ENCODE data around the gene ASIP.
"Not testable (repeated sequence)": the region's sequence is repeated elsewhere in the genome, so short reads cannot be mapped to it uniquely, and the experiment has no call there.

Gene ASIP

DNA sequence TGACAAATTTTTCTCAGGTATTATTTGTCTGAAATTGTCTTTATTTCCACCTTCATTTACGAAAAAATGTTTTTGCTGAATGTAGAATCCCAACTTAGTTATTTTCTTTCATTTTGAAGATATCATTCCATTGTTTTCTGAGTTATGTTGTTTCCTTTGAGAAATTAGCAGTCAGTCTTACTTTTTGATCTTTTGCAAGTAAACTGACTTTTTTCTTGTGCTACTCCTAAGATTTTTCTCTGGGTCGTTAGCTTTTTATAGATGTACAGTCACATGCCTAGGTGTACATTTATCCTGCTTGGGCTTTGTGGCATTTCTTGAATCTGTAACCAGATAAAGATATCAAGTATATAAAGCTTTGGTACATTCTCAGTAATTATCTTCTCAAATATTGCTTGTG is 29.6 kb upstream of the ASIP start:
- no peak overlapping the region for H3K9ac ChIP-seq (ENCODE audit: insufficient read length)
- H3K36me3 ChIP-seq (ENCODE audit: insufficient read depth, low read length) = peaks cover 17% of the 10 kb centered on the region
- no peak overlapping the region for H3K27ac ChIP-seq
- H3K4me3 ChIP-seq = no peak overlapping the region
- DNase-seq (ENCODE audit: low read depth, low spot score) = no peak
- no peak for TF ChIP-seq EZH2 (IDR thresholded peaks at IDR 0.05)
- TF ChIP-seq POLR2AphosphoS5 (IDR thresholded peaks at IDR 0.05; ENCODE audit: borderline replicate concordance, low read depth, low read length) = no peak
- no peak for TF ChIP-seq FOXP2 (optimal IDR thresholded peaks at IDR 0.05; ENCODE audit: control extremely low read depth, extremely low read length, insufficient read depth)
- H3K9me3 ChIP-seq (ENCODE audit: low read depth, low read length) = peaks cover 7% of the 10 kb centered on the region; the same call in 1 of the 2 replicates

- TF ChIP-seq EZH2 (IDR thresholded peaks at IDR 0.05) = no peak
- no peak for TF ChIP-seq POLR2AphosphoS5 (IDR thresholded peaks at IDR 0.05; ENCODE audit: borderline replicate concordance, low read depth, low read length)
- TF ChIP-seq FOXP2 (optimal IDR thresholded peaks at IDR 0.05; ENCODE audit: control extremely low read depth, extremely low read length, insufficient read depth) = no peak
- no peak overlapping the region for H3K9ac ChIP-seq (ENCODE audit: insufficient read length)
- H3K36me3 ChIP-seq (ENCODE audit: insufficient read depth, low read length) = peaks cover 11% of the 10 kb centered on the region
- H3K4me3 ChIP-seq = no peak overlapping the region
- no peak for DNase-seq (ENCODE audit: low read depth, low spot score)
- no peak overlapping the region for H3K27ac ChIP-seq
- peaks cover 3% of the 10 kb centered on the region; the same call in 1 of the 2 replicates for H3K9me3 ChIP-seq (ENCODE audit: low read depth, low read length)
Measured at GRCh38 chr20:34213213-34213612, 28.0 kb upstream of the ASIP start.

- Histone ChIP-seq H3K36me3 (ENCODE audit: insufficient read depth, low read length) (peaks cover 9% of the 10 kb centered on the region), H3K4me3 (no peak overlapping the region), H3K27ac (no peak overlapping the region), H3K9me3 (ENCODE audit: low read depth, low read length) (peaks cover 3% of the 10 kb centered on the region; the same call in 1 of the 2 replicates), H3K9ac (ENCODE audit: insufficient read length) (no peak overlapping the region)
- DNase-seq (ENCODE audit: low read depth, low spot score) = no peak
- no peak for TF ChIP-seq POLR2AphosphoS5 (IDR thresholded peaks at IDR 0.05; ENCODE audit: borderline replicate concordance, low read depth, low read length)
- no peak for TF ChIP-seq FOXP2 (optimal IDR thresholded peaks at IDR 0.05; ENCODE audit: control extremely low read depth, extremely low read length, insufficient read depth)
- no peak for TF ChIP-seq EZH2 (IDR thresholded peaks at IDR 0.05)
Measured at GRCh38 chr20:34215711-34216381, 25.4 kb upstream of the ASIP start.

DNA sequence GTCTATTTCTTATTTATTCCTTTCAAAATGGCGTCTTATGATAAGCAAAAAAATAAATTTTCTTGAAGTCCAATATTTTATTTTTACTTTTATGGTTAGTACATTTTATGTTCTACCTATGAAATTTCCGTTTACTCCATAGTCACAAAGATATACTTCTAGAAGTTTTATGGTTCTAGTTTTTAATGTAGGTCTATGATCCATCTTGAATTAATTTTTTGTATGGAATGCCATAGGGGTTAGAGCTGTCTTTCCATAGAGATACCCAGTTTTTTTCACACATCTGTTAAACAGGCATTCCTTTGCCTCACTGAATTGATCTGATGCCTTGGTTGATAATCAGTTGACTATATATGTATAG is 24.9 kb upstream of the ASIP start:
- H3K27ac ChIP-seq = no peak overlapping the region

DNA sequence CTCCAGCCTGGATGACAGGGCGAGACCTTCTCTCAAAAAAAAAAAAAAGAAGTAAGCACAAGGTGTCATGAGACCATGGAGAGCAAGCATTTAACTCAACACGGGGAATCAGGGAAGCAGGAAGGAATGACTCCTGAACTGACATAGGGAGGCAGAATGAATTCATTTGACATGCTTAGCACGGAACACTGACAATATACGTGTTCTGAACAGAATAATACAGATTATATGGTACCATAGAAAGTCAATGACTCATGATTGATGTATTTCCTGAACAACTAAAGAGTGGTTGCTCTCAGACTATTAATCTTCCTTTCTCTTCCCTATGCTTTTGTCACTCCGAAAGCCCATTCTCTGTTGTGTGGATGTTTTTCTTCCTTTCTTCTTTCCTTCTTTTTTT is 20.7 kb upstream of the ASIP start:
- Histone ChIP-seq H3K9ac (ENCODE audit: insufficient read length) (no peak overlapping the region), H3K4me3 (no peak overlapping the region), H3K36me3 (ENCODE audit: insufficient read depth, low read length) (no peaks in the 10 kb centered on the region), H3K9me3 (ENCODE audit: low read depth, low read length) (no peaks in the 10 kb centered on the region), H3K27ac (peak overlapping the region; percentile 93)
- TF ChIP-seq FOXP2 (optimal IDR thresholded peaks at IDR 0.05; ENCODE audit: control extremely low read depth, extremely low read length, insufficient read depth) (no peak), EZH2 (IDR thresholded peaks at IDR 0.05) (no peak), POLR2AphosphoS5 (IDR thresholded peaks at IDR 0.05; ENCODE audit: borderline replicate concordance, low read depth, low read length) (no peak)
- no peak for DNase-seq (ENCODE audit: low read depth, low spot score)

More for the DNA sequence above, 24.9 kb upstream of the ASIP start:
- no peak overlapping the region for H3K4me3 ChIP-seq
- no peak for TF ChIP-seq FOXP2 (optimal IDR thresholded peaks at IDR 0.05; ENCODE audit: control extremely low read depth, extremely low read length, insufficient read depth)
- TF ChIP-seq EZH2 (IDR thresholded peaks at IDR 0.05) = no peak
- TF ChIP-seq POLR2AphosphoS5 (IDR thresholded peaks at IDR 0.05; ENCODE audit: borderline replicate concordance, low read depth, low read length) = no peak
- no peak overlapping the region for H3K9ac ChIP-seq (ENCODE audit: insufficient read length)
- no peaks in the 10 kb centered on the region; the same call in 1 of the 2 replicates for H3K9me3 ChIP-seq (ENCODE audit: low read depth, low read length)
- peaks cover 7% of the 10 kb centered on the region for H3K36me3 ChIP-seq (ENCODE audit: insufficient read depth, low read length)
- DNase-seq (ENCODE audit: low read depth, low spot score) = no peak

DNA sequence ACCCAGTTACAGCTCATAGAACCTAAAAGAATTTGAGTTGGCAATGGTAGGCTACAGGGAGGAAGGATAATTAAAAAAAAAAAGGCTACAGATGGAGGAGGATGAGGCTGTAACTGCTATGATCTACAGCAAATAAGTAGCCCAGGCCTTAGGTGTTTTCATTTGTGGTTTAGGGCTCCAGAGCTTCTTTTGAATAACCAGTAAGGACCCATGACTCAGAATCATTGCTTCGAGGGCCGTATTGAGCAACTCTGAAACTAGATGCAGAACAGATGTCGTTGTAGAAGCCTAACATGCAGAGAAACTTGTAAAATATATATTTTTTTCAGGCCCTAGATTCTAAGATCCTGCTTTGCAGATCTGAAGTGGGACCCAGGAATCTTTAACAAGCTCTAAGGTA is 19.0 kb upstream of the ASIP start:
- Histone ChIP-seq H3K27ac (peak overlapping the region; percentile 93), H3K9me3 (ENCODE audit: low read depth, low read length) (no peaks in the 10 kb centered on the region), H3K36me3 (ENCODE audit: insufficient read depth, low read length) (no peaks in the 10 kb centered on the region), H3K4me3 (peak overlapping the region; percentile 55), H3K9ac (ENCODE audit: insufficient read length) (peak overlapping the region; percentile 3)
- peak; percentile 95 for DNase-seq (ENCODE audit: low read depth, low spot score)
- no peak for TF ChIP-seq FOXP2 (optimal IDR thresholded peaks at IDR 0.05; ENCODE audit: control extremely low read depth, extremely low read length, insufficient read depth)
- TF ChIP-seq POLR2AphosphoS5 (IDR thresholded peaks at IDR 0.05; ENCODE audit: borderline replicate concordance, low read depth, low read length) = peak; percentile 46; the same call in 1 of the 2 replicates

GRCh38 chr20:34224251-34224650 is 17.0 kb upstream of the ASIP start:
- not testable (repeated sequence) for H3K4me3 ChIP-seq; H3K9ac ChIP-seq (ENCODE audit: insufficient read length); H3K36me3 ChIP-seq (ENCODE audit: insufficient read depth, low read length); H3K27ac ChIP-seq; DNase-seq (ENCODE audit: low read depth, low spot score); H3K9me3 ChIP-seq (ENCODE audit: low read depth, low read length)

DNA sequence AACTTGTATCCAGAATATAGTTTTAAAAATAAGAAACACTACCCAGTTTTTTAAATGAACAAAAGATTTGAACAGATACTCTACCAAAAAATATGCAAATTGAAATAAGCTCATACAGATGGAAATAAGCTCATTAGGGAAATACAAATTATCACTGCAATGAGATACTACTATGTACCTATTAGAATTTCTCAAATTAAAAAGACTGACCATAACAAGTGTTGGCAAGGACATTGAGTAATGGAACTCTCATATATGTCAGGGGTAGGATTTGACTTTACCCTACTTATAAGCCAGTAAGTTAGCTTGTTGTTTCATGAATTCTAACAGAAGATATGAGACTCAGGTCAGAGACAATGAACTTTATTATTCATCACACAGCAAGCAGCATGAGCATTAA is 9.6 kb upstream of the ASIP start:
- Histone ChIP-seq H3K36me3 (ENCODE audit: insufficient read depth, low read length) (no peaks in the 10 kb centered on the region), H3K9ac (ENCODE audit: insufficient read length) (no peak overlapping the region), H3K4me3 (no peak overlapping the region), H3K27ac (no peak overlapping the region), H3K9me3 (ENCODE audit: low read depth, low read length) (peaks cover 6% of the 10 kb centered on the region; the same call in 1 of the 2 replicates)
- DNase-seq (ENCODE audit: low read depth, low spot score) = no peak
- TF ChIP-seq EZH2 (IDR thresholded peaks at IDR 0.05) (no peak), POLR2AphosphoS5 (IDR thresholded peaks at IDR 0.05; ENCODE audit: borderline replicate concordance, low read depth, low read length) (no peak), FOXP2 (optimal IDR thresholded peaks at IDR 0.05; ENCODE audit: control extremely low read depth, extremely low read length, insufficient read depth) (no peak)

Data from SK-N-MC (cell line).